ENCODE measurements around the gene ADRA1B.
"Not testable (repeated sequence)": the region's sequence is repeated elsewhere in the genome, so short reads cannot be mapped to it uniquely, and the experiment has no call there.

Gene ADRA1B

GRCh38 chr5:160014197-160014596 is 97.9 kb downstream of the ADRA1B start:
- ATAC-seq (ENCODE audit: low read depth); DNase-seq (ENCODE audit: low spot score in 2 of 2); H3K4me3 Mint-ChIP-seq; H3K9me3 Mint-ChIP-seq; H3K27me3 Mint-ChIP-seq; H3K27ac Mint-ChIP-seq: not testable (repeated sequence)
- Mint-ChIP-seq H3K36me3 (peaks cover 13% of the 10 kb centered on the region), H3K4me1 (peaks cover 23% of the 10 kb centered on the region)

GRCh38 chr5:160018945-160019625 is 102.8 kb downstream of the ADRA1B start:
- H3K4me3 Mint-ChIP-seq = no peak overlapping the region
- ATAC-seq (ENCODE audit: low read depth) = no peak
- peak overlapping the region; percentile 4 for H3K27ac Mint-ChIP-seq
- H3K36me3 Mint-ChIP-seq = peaks cover 19% of the 10 kb centered on the region
- no peaks in the 10 kb centered on the region for H3K27me3 Mint-ChIP-seq
- DNase-seq (ENCODE audit: low spot score in 2 of 2) = no peak
- H3K9me3 Mint-ChIP-seq = no peaks in the 10 kb centered on the region
- peaks cover 16% of the 10 kb centered on the region for H3K4me1 Mint-ChIP-seq

- no peak for ATAC-seq (ENCODE audit: low read depth)
- Mint-ChIP-seq H3K9me3 (no peaks in the 10 kb centered on the region), H3K4me1 (peaks cover 13% of the 10 kb centered on the region), H3K36me3 (peaks cover 24% of the 10 kb centered on the region), H3K4me3 (no peak overlapping the region), H3K27ac (no peak overlapping the region), H3K27me3 (no peaks in the 10 kb centered on the region)
- DNase-seq (ENCODE audit: low spot score in 2 of 2) = no peak
Measured at GRCh38 chr5:160020266-160020770, 104.0 kb downstream of the ADRA1B start.

GRCh38 chr5:160020964-160021363 is 104.7 kb downstream of the ADRA1B start:
- ATAC-seq (ENCODE audit: low read depth) (no peak), DNase-seq (ENCODE audit: low spot score in 2 of 2) (no peak)
- Mint-ChIP-seq H3K4me3 (no peak overlapping the region), H3K27ac (no peak overlapping the region), H3K9me3 (no peaks in the 10 kb centered on the region), H3K4me1 (peaks cover 13% of the 10 kb centered on the region), H3K27me3 (no peaks in the 10 kb centered on the region), H3K36me3 (peaks cover 24% of the 10 kb centered on the region)

DNA sequence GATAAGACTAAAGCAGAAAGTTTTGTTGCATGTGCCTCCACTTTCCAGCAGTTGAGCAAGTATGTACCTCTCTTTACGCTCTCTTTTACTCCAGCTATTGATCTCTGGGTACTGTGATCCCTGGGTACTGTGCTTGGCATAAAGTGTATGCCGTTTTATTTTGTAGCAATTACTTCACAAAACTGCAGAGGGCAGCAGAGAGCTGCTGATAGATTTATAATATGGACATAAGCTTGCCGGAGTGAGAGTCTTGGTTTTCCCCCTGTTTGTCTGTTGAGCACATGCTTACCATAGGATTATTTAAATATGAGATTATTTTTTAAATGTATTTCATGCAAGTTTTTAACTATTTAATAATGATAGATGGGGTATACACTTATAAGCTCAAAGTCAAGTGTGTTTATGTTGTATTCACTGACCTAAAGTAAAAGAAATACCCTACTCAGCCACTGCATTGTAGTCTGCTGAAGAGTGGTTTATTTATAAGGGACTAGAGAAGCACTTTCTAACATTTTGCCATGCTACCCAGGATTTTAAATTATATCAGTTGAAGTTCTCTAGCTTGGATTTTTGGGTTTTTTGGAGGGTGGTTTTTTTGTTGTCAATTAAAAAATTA is 105.7 kb downstream of the ADRA1B start:
- Mint-ChIP-seq H3K4me3 (no peak overlapping the region), H3K36me3 (peaks cover 29% of the 10 kb centered on the region), H3K27ac (no peak overlapping the region), H3K4me1 (peaks cover 13% of the 10 kb centered on the region), H3K9me3 (no peaks in the 10 kb centered on the region), H3K27me3 (no peaks in the 10 kb centered on the region)
- peak; percentile 46 to 59 for DNase-seq (ENCODE audit: low spot score in 2 of 2)
- ATAC-seq (ENCODE audit: low read depth) = peak; percentile 98
